ENCODE data around the gene NECAP2.
"Not testable (repeated sequence)": the region's sequence is repeated elsewhere in the genome, so short reads cannot be mapped to it uniquely, and the experiment has no call there.

Gene NECAP2

DNA sequence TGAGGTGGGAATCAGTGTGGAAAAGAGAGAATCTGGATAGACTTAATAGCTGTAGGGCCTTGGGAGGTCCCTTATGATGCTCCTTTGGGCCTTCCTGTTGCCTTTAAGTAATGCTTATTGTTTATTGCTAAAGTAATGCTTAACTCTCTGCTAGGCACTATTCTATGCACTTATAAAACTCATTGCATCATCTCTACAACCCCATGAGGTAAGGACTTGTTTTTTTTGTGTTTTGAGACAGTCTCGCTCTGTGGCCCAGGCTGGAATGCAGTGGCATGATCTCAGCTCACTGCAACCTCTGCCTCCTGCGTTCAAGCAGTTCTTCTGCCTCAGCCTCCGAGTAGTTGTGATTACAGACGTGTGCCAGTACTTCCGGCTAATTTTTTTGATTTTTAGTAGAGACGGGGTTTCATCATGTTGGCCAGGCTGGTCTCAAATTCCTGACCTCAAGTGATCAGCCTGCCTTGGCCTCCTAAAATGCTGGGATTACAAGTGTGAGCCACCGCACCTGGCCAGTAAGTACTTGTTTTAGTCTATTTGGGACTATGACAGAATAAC is 22.3 kb downstream of the NECAP2 start:
- DNase-seq = no peak

GRCh38 chr1:16464917-16465625 is 24.5 kb downstream of the NECAP2 start:
- no peak for DNase-seq

DNA sequence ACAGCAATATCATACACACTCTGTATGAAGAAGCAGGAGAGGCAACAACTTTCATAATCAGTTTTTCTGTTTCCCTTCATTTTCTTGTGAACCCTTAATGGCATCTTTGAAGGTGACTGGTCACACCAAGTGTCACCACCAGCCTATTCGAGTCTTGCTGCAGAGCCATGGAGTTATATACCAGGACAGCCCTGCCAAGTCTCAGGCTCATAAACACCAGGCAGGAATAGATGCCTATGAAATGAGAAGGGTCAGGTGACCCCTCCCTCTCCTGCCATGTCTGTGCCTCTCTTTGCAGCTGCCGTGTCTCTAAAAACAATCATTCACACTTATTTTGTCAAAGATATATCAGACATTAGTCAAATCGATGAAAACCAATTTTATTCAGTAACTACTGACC is 28.0 kb downstream of the NECAP2 start:
- no peak for DNase-seq

GRCh38 chr1:16474166-16474800 is 33.8 kb downstream of the NECAP2 start:
- DNase-seq = no peak

GRCh38 chr1:16474891-16475290 is 34.4 kb downstream of the NECAP2 start:
- not testable (repeated sequence) for DNase-seq

DNA sequence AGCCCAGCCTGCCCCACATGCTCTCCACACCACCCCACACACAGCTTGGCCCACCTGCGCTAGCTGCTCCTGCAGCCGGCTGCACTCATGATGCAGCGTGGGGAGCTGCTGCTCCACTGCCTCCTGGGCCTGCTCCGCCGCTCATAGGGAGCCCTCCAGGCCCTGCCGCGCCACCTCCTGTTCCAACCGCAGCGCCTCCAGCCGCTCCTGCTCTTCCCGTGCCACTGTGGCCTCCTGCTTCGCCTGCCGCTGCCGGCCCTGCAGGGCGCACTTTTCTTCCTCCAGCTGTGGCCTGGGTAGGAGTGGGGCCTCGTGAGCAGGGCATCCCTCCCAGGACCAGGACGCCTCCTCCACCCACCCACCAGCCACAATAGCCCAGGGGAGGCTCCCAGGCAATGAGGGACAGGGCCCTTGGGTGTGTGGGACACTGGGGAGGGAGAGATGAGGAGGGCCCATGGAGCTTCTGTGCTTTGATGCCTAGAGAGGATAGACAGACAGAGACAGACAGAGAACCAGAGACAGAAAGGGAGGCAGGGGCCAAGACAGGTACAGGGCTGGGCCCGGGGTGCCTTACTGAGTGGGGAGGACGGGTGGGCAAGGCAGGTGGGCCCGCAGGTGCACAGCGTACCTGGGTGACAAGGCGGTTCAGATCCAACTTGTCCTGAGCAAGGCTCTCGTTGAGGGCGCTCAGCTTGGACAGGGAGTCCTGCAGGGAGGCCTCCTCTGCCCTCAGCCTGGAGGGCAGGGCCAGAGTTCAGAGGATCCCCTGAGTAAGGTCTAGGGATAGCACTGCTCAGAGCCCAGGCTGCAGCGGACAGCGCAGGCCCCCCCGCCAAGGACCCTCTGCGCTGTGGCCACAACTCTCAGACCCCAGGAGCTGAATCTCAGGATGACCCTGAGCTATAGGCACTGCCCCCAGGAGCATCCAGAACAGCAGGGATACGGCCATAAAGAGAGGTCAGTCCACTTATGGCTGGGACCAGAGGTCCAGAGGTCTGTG is 35.5 kb downstream of the NECAP2 start:
- not testable (repeated sequence) for DNase-seq

DNA sequence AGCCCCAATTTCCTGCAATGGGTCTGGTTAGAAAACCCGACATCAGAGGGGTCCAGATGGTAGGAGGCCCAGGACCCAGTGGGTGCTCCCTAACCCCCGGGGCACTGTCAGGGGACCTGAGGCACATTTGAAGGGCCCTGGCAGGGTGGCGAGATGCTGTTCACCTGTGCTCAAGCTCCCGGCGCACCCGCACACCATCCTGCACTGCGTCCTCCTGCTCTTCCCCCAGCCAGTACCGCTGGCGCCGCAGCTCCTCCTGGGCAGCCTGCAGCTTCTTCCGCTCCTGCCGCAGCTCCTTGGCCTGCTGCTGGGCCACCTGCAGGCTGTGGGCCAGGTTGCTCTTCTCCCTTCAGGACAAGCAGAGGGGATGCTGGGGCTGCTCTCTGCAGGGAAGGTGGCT is 37.6 kb downstream of the NECAP2 start:
- DNase-seq = no peak

DNA sequence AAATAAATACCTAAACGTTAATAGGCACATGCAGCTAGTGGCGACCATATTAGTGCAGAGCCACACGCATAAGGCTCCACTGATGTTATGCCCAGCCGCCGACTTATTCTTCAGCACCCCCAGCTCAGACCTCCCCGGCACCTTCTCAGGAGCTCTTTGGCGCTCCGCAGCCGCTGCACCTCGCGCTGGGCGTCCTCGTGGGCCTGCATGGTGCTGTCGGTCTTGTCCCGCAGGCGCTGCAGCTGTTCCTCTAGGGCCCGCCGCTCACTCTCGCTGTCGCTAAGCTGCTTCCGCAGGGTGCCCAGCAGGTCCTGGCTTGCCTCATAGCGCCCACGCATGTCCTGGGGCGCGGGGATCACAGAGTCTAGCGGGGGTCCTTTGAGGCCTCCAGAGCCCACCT is 42.6 kb downstream of the NECAP2 start:
- DNase-seq = not testable (repeated sequence)

- not testable (repeated sequence) for DNase-seq
These were observed 43.3 kb downstream of the NECAP2 start for GRCh38 chr1:16483639-16484500.

- no peak for DNase-seq
These were observed 43.9 kb downstream of the NECAP2 start for GRCh38 chr1:16484501-16484835.

- DNase-seq = no peak
These were observed 44.4 kb downstream of the NECAP2 start for GRCh38 chr1:16484931-16485330.

DNA sequence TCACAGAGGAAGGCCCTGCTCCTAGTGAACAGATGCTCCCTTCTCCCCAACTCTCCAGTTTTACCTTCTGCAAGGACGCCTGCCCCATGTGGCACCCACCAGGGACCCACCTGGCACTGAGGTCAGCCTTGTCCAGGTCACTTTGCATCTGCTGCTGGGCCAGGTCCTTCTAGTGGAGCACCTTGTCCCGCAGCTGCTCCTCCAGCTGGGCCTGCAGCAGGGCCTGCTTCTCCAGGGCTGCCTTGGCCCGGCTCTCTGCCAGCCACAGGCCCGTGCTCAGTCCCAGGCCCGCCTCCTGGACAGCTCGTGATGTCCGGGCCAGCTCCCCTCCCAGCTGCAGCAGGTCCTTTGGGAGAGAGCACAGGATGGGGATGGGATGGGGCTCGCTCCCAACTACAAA is 45.8 kb downstream of the NECAP2 start:
- DNase-seq = not testable (repeated sequence)

DNA sequence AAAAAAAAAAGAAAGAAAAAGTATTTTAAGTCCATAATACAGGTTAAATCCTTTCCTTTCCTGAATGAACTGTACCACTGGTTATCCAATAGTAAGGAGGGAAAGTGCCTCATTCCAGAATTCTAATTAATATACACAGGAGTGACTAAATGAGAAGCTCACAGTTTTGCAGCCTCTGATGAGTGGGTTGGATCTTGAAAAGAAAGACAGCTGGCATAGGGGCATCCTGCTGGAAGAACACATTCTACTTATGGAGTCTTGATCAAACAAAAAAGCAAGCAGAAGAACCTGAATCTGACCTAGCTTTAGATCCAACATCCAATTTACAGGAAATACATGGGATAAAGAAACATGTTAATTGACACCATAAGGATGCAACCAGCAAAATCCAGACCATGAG is 46.5 kb downstream of the NECAP2 start:
- DNase-seq = not testable (repeated sequence)

DNA sequence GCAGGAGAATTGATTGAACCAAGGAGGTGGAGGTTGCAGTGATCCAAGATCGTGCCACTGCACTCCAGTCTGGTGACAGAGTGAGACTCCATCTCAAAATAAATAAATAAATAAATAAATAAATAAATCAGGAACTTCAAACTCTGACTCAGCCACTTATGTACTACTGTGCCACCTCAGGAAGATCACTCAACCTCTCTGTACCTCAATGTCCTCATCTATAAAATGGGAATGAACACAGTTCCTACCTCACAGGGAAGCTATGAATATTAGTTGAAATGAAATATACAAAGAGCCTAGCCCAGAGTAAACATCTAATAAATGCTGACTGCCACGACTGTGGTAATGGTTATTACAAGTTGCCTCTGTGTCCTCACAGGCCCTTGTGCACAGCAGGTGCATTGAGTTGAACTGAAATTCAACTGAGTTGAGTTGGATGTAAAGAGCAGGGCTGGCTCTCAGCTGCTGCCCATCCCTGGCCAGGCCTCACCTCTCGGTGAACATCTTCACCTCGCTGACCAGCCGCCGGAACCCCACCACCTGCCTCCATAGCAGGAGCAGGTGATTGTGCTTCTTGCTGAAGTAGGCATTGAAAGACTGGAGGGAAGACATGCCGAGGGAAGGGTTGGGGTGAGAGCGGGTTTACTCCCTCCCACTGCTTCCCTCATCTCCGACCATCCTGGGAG is 48.8 kb downstream of the NECAP2 start:
- not testable (repeated sequence) for DNase-seq

GRCh38 chr1:16491056-16491675 is 50.6 kb downstream of the NECAP2 start:
- DNase-seq = no peak

- DNase-seq = not testable (repeated sequence)
These were observed 52.4 kb downstream of the NECAP2 start for GRCh38 chr1:16492937-16493336.

DNA sequence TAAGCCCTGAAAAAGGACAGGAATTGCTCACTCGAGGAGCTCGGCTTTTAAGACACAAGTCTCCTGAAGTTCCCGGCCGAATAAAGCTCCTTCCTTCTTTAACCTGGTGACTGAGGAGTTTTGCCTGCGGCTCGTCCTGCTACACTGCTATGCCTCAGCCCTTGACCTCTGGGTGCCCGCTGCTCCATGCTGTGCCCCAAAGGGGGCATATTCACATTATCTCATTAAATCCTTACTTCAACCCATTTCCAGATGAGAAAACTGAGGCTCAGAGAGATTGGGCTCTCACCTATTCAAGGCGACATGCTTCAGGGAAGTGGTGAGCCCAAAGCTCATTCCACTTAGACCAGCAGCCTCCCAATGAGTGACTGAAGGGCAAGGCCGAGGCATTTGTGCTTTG is 53.2 kb downstream of the NECAP2 start:
- DNase-seq = not testable (repeated sequence)

GRCh38 chr1:16497474-16497904 is 57.0 kb downstream of the NECAP2 start:
- not testable (repeated sequence) for DNase-seq

DNA sequence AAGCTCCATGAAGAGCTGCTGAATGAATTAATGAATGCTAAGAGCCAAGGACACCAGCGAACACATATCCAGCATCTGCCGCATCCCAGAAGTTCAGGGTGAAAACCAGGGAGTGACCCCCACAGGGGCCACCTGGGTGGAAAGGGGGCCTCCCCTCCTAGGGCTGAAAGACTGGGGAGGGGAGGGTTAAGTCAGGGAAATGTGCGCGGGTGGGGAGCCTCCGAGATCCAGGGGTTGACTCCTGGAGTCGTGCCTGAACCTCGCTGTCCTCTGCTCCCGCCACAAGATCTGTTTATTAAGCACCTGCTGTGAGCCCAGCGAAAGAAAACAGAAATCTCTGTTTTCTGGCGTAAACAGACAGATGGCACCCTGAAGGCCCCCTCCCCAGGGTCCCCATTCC is 57.5 kb downstream of the NECAP2 start:
- DNase-seq = not testable (repeated sequence)

- peak; percentile 81 for DNase-seq
These were observed 58.3 kb downstream of the NECAP2 start for GRCh38 chr1:16498573-16499413.
